GM12878 (cell line): ENCODE data around the gene ANKDD1B. TPM values are rescaled to one million over a fixed set of nuclear protein-coding genes. Genes with fewer than 3 reads are reported as not detected.

ENCODE experiments used
- ATAC-seq: fragments of 200-7000 bp; cut with Tn5 transposase; 3 replicates; pipeline ENCODE4 v1.9.1; 2020; ENCODE audit warnings: mild to moderate bottlenecking, moderate library complexity
- BruUV-seq: library from RNA; stranded (reverse); fragments of 400-500 nt; replicated peaks from 2 replicates; lab custom pipeline; 2021; lab: Mats Ljungman, UMichigan
- CTCF ChIA-PET: fragments of 300-600 bp; sonication (Branson Sonifier 250); formaldehyde crosslinking; extraction: SDS; loops from one replicate; lab custom pipeline; 2021; ENCODE audit warnings: inconsistent platforms; lab: Yijun Ruan, JAX
- POLR2A ChIA-PET: fragments of 350-600 bp; formaldehyde crosslinking; extraction: SDS; loops from one replicate; lab custom pipeline; 2021; ENCODE audit warnings: inconsistent platforms; lab: Charles Lee
- RAD21 ChIA-PET: fragments of 300-600 bp; sonication (Branson Sonifier 250); formaldehyde crosslinking; loops from one replicate; lab custom pipeline; 2023; ENCODE audit warnings: antibody characterized with exemption; ENCODE audit not compliant: unreplicated experiment; lab: Charles Lee
- SMC1A ChIA-PET: fragments of 300-600 bp; sonication (Branson Sonifier 250); formaldehyde crosslinking; loops from one replicate; lab custom pipeline; 2023; ENCODE audit not compliant: unreplicated experiment, uncharacterized antibody; lab: Charles Lee
- DNase-seq: peaks from one replicate; pipeline ENCODE4 v3.0.0-alpha.2; 2011; ENCODE audit warnings: low read depth, low spot score
- FAIRE-seq: peaks from 3 replicates; lab custom pipeline; 2011; peaks lifted over from hg19 to GRCh38; lab: Jason Lieb, UNC
- H2AFZ ChIP-seq: 2 replicates; pipeline ENCODE4 v1.6.0; 2011; ENCODE audit warnings: low read depth, low read length, control low read depth; ENCODE audit not compliant: control insufficient read depth
- H3K27ac ChIP-seq: 2 replicates; pipeline ENCODE4 v1.5.1; 2011; ENCODE audit warnings: control low read depth; ENCODE audit not compliant: control insufficient read depth, insufficient read depth
- H3K27me3 ChIP-seq, 2 experiments: replicated peaks in 1 of 2; 2 replicates each; pipeline versions ENCODE4 v1.6.0 to v1.6.1; 2011; ENCODE audit warnings: low read length in 1 of 2; ENCODE audit not compliant: control insufficient read depth in 2 of 2, insufficient read depth in 2 of 2
- H3K36me3 ChIP-seq, 2 experiments: 2 replicates each; pipeline ENCODE4 v1.5.1; 2011; ENCODE audit warnings: low read length in 1 of 2; ENCODE audit not compliant: control insufficient read depth in 2 of 2, insufficient read depth in 2 of 2
- H3K4me1 ChIP-seq: 2 replicates; pipeline ENCODE4 v1.6.1; 2011; ENCODE audit warnings: mild to moderate bottlenecking, low read length, moderate library complexity, mixed read lengths; ENCODE audit not compliant: control insufficient read depth, insufficient read depth
- H3K4me2 ChIP-seq: 2 replicates; pipeline ENCODE4 v1.6.0; 2011; ENCODE audit warnings: control low read depth; ENCODE audit not compliant: control insufficient read depth, insufficient read depth
- H3K4me3 ChIP-seq: fragments of 200-600 bp; sonication (generic); 2 replicates; pipeline ENCODE4 v1.5.1; 2016
- H3K79me2 ChIP-seq: 2 replicates; pipeline ENCODE4 v1.6.0; 2011; ENCODE audit warnings: low read length; ENCODE audit not compliant: control insufficient read depth, insufficient read depth
- H3K9ac ChIP-seq: 2 replicates; pipeline ENCODE4 v1.8.0; 2011; ENCODE audit warnings: low read length, control low read depth, mixed read lengths; ENCODE audit not compliant: control insufficient read depth, insufficient read depth
- H3K9me3 ChIP-seq: replicated peaks from 3 replicates; pipeline ENCODE4 v1.5.1; 2011; ENCODE audit warnings: mild to moderate bottlenecking, low read length; ENCODE audit not compliant: control insufficient read depth, insufficient read depth
- H4K20me1 ChIP-seq: 2 replicates; pipeline ENCODE4 v1.6.0; 2011; ENCODE audit not compliant: control insufficient read depth, insufficient read depth
- CHD2 ChIP-seq: IDR thresholded peaks from 2 replicates; pipeline ENCODE4 v1.6.1; 2011; ENCODE audit warnings: low read depth, low read length, improper control_type of control experiment, borderline replicate concordance
- CREB1 ChIP-seq: IDR thresholded peaks from 2 replicates; pipeline ENCODE4 v1.6.1; 2012; ENCODE audit warnings: low read depth, mild to moderate bottlenecking, inconsistent platforms
- EP300 ChIP-seq, 2 experiments: fragments of 150-350 bp in 1 of 2; IDR thresholded peaks; 2 replicates each; pipeline ENCODE4 v1.6.1; 2011 to 2012; ENCODE audit warnings: low read depth in 2 of 2, low read length in 2 of 2, borderline replicate concordance in 1 of 2, improper control_type of control experiment in 1 of 2, inconsistent platforms in 1 of 2; ENCODE audit not compliant: control insufficient read depth in 1 of 2
- IKZF1 ChIP-seq: fragments of 450-650 bp; conservative IDR thresholded peaks from 2 replicates; pipeline ENCODE4 v1.6.1; 2017; ENCODE audit warnings: antibody characterized with exemption, mild to moderate bottlenecking
- NBN ChIP-seq: fragments of 450-650 bp; IDR thresholded peaks from 2 replicates; pipeline ENCODE4 v1.6.1; 2016
- NKRF ChIP-seq: fragments of 450-650 bp; conservative IDR thresholded peaks from 2 replicates; pipeline ENCODE4 v1.6.1; 2017; ENCODE audit warnings: mild to moderate bottlenecking, moderate library complexity
- STAT3 ChIP-seq: IDR thresholded peaks from 2 replicates; pipeline ENCODE4 v1.6.1; 2011; ENCODE audit warnings: low read depth, low read length, improper control_type of control experiment
- TCF7 ChIP-seq: IDR thresholded peaks from 2 replicates; pipeline ENCODE4 v1.6.1; 2014; ENCODE audit warnings: antibody characterized with exemption, borderline replicate concordance
- YBX1 ChIP-seq: fragments of 450-650 bp; IDR thresholded peaks from 2 replicates; pipeline ENCODE4 v1.6.1; 2016; ENCODE audit warnings: antibody characterized with exemption
- WGBS: methylation state at CpG from one replicate; pipeline ENCODE4 v1.1.6; 2016; ENCODE audit warnings: low lambda C conversion rate; ENCODE audit not compliant: insufficient replicate concordance, insufficient coverage; ENCODE audit errors: missing lambda C conversion rate; 5-methylcytosine and 5-hydroxymethylcytosine counted together
- in situ Hi-C: fragments of 300-500 bp; cut with MboI; formaldehyde crosslinking; loops from 9 replicates; pipeline ENCODE4 v1.14.3; 2018; ENCODE audit warnings: mixed read lengths
- intact Hi-C: fragments of 100-400 bp; cut with micrococcal nuclease; formaldehyde crosslinking; loops from one replicate; pipeline ENCODE4 v1.14.2; 2022; ENCODE audit not compliant: unreplicated experiment
- polyA plus RNA-seq, 11 experiments: library from polyadenylated mRNA; depleted of rRNA in 4 of 11; unstranded in 6 of 11; stranded (reverse) in 5 of 11; fragments of >200 nt; fragmentation: Nextera tagmentation in 4 of 11; fragmentation: Illumina TruSeq in 1 of 11; extraction: Ambion mirVana in 4 of 11; extraction: Trizol in 1 of 11; gene quantifications; 1 replicate in 1 of 11; 2 replicates in 10 of 11; pipeline versions ENCODE4 v1.2.1 to v1.2.3, GENCODE V29; 2011 to 2016; ENCODE audit warnings: inconsistent platforms in 2 of 11, missing spikeins in 2 of 11, low read depth in 1 of 11
- total RNA-seq, 4 experiments: library from RNA; depleted of rRNA in 3 of 4; stranded (reverse); fragments of >200 nt in 3 of 4; fragmentation: Illumina TruSeq in 1 of 4; extraction: Trizol in 1 of 4; gene quantifications; 2 replicates each; pipeline versions ENCODE4 v1.2.1 to v1.2.3, GENCODE V29; 2013 to 2021

Gene ANKDD1B
- total and polyA plus RNA-seq, 10 of the 15 experiments (the other 5 are each of a cell fraction or from before 2014, with no cell fraction given): 0.34 to 2.4 (median 0.80) TPM

GRCh38 chr5:75620184-75620959 lies 9.1 kb downstream of the ANKDD1B start:
- H3K9me3 ChIP-seq: no peaks in the 10 kb centered on the region
- ChIA-PET SMC1A (interaction anchor here (0.9 to 1.3 kb wide), 4 partner anchors 25 to 215 kb away, joined by 3 read pairs; no protein-coding TSS in a partner anchor), RAD21 (no interaction called here), CTCF (interaction anchor here (0.6 kb wide), 1 partner anchor 61 kb away, joined by 3 read pairs; no protein-coding TSS in a partner anchor), POLR2A (interaction anchor here (1.3 kb wide), 1 partner anchor 78 kb away, joined by 3 read pairs; no protein-coding TSS in a partner anchor)
- no peaks in the 10 kb centered on the region for H3K36me3 ChIP-seq
- DNase-seq (no peak), ATAC-seq (no peak), FAIRE-seq (no peak)
- no peak overlapping the region for H3K4me3 ChIP-seq
- H3K4me1 ChIP-seq: no peaks in the 10 kb centered on the region
- 56% methylated on average over 4 of the region's 4 CpGs for WGBS
- no peaks in the 10 kb centered on the region for H3K27me3 ChIP-seq
- TF ChIP-seq EP300 (IDR thresholded peaks at IDR 0.05; ENCODE audit: borderline replicate concordance in 1 of 2, control insufficient read depth in 1 of 2, low read depth in 2 of 2, low read length in 2 of 2) (no peak), NBN (no peak), NKRF (no peak), CHD2 (no peak), CREB1 (no peak), TCF7 (no peak), IKZF1 (no peak), STAT3 (no peak), YBX1 (no peak)
- no peak overlapping the region for H3K9ac ChIP-seq
- H2AFZ ChIP-seq: no peak overlapping the region
- H3K79me2 ChIP-seq: no peaks in the 10 kb centered on the region
- no TSS peak for BruUV-seq
- no peak overlapping the region for H3K27ac ChIP-seq
- no peaks in the 10 kb centered on the region for H4K20me1 ChIP-seq
- in situ Hi-C loops (no loop called here), intact Hi-C loops (no loop called here)
- no peak overlapping the region for H3K4me2 ChIP-seq
